HG03558 (cell line): Measurements from ENCODE around the gene PIEZO2.

Experiments
- ATAC-seq: cut with Tn5 transposase; IDR thresholded peaks from one replicate; pipeline ENCODE4 v1.9.1; 2021; ENCODE audit warnings: moderate number of reproducible peaks; ENCODE audit not compliant: unreplicated experiment; ENCODE audit errors: extremely low read depth

The PIEZO2 gene

GRCh38 chr18:11073971-11074370, 75.4 kb downstream of the PIEZO2 start:
- ATAC-seq: no peak

- ATAC-seq: no peak
Observed at GRCh38 chr18:11072632-11073031, 76.7 kb downstream of the PIEZO2 start.

DNA sequence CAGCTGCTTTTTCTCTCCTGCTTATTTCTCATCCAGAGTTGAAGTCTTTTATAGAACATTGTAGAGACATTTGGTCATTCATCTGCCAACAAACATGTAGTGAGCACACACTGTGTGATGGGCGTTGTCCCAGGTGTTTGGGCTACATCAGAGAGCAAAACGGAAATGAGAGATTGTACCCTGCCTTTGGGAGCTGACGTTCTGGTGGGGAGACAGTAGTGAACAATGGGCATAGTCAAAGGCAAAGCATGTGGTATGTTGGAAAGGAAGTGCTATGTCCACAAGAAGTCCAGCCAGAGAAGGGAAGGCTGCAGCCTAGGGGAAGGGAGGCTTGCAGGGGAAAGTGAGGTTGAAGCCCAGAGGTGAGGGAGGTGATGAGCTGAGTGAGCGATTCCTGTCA, 78.1 kb downstream of the PIEZO2 start:
- ATAC-seq: no peak

GRCh38 chr18:11070593-11070992, 78.8 kb downstream of the PIEZO2 start:
- no peak for ATAC-seq

- no peak for ATAC-seq
Observed at GRCh38 chr18:11066038-11066437, 83.3 kb downstream of the PIEZO2 start.

- ATAC-seq: no peak
Observed at GRCh38 chr18:11064727-11065460, 84.5 kb downstream of the PIEZO2 start.

GRCh38 chr18:11064106-11064505, 85.3 kb downstream of the PIEZO2 start:
- ATAC-seq: no peak

DNA sequence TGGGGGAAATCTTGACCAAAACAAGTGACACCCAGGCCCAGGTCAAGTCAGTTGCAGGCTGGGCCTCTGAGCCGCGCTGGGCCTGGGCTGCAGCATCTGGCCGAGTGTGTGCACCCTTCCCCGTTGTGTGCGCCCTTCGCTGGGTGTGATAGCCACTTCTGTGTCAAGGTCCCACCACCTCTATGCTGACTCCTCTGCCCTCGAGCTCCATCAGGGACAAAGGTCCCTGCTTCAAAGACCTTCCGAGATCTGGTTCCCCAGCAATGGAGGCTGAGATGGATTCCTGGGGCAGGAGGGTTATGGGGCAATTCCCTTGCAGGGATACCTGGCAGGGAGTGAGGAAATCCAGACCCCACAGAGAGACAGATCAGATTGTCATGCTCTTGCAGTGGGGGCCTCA, 93.6 kb downstream of the PIEZO2 start:
- ATAC-seq: no peak

- no peak for ATAC-seq
Observed at GRCh38 chr18:11054497-11054896, 94.9 kb downstream of the PIEZO2 start.

DNA sequence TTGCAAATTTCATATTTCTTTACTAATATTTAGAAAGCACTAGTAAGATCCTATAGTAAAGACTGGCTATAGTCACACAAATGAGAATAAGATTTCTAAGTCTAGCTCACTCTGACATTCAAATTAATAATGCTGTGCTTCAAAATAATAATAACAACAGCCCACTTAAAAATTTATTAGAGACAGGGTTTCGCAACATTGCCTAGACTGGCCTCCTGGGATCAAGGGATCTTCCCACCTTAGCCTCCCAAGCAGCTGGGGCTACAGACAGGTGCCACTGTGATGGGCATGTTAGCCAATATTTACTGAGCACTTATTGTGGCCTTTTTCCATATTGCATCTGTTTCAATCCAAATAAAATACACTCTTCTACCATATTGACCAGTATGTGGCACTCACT, 96.1 kb downstream of the PIEZO2 start:
- ATAC-seq: no peak

DNA sequence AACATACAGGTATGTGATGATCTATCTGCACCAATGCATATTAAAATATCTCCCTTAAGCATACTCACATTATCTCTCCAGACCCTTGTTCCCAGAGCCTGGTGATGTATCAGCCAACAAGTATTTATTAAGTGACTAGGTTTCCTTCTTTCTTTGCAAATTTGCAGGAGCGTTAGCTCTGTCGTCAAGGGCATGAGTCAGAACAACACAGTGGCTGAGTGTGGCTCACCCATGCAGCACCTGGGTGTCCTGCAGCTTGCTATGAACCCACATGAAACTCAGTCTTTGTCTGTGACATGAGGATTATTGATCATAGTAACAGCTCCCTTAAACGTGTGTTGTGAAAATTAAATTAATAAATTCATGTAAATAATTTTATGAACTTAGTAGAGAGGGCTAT, 96.6 kb downstream of the PIEZO2 start:
- ATAC-seq: no peak

- ATAC-seq: no peak
Observed at GRCh38 chr18:11051462-11051861, 97.9 kb downstream of the PIEZO2 start.

DNA sequence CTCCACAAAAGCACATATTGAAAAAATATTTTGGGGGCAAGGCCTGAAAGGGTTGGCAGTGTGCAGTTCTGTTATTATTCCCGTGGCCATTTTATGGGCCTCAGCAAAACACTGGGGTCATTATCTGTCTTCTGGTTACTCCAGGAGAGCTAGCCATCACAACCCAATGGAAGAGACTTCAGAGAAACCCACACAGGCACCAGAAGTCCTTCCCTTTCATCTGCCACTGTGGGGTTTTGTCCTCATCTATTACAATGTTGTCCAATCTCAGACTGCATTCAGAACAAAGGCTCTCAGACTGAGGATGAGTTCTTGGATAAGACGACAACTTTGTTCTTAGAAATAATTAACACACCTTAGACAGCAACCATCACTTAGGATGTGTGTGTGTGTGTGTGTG, 98.4 kb downstream of the PIEZO2 start:
- no peak for ATAC-seq

DNA sequence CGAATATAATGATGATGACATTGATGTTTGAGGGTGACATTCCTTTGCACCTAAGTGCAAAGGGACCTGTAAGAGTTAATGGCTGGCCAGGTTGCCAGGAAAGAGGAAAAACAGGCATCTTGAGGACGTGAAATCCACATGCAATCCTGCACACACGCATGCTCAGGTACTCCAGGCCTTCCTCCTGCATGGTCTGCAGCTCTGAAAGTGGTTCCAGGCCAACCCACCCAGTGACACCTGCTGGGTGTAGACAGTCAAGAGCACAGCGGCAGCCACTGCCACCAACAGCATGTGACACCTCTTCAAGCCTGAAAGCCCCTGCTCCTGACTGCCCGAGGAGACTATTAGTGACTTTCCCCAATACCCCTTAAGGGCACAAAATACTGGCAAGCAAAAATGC, 101.6 kb downstream of the PIEZO2 start:
- no peak for ATAC-seq

DNA sequence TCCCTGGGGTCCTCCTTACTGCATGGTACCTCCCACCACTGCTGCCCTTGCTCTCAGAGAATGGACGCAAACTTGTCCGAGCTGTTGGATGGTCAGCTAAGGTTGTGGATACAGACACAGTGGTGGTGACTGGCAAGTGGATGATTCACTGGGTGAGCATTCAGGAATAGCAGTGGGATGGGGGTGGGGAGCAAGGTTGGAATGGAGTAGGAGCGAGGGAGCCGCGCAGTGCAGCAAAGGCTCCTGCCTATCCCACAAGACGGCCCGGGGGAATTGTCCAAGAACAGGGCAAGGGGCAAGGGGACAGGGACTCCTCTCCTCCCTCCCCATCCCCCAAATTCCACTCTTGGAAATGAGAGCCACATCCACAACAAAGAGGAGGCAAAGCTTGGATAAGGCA, 102.2 kb downstream of the PIEZO2 start:
- ATAC-seq: no peak

- ATAC-seq: no peak
Observed at GRCh38 chr18:11046140-11046539, 103.2 kb downstream of the PIEZO2 start.

DNA sequence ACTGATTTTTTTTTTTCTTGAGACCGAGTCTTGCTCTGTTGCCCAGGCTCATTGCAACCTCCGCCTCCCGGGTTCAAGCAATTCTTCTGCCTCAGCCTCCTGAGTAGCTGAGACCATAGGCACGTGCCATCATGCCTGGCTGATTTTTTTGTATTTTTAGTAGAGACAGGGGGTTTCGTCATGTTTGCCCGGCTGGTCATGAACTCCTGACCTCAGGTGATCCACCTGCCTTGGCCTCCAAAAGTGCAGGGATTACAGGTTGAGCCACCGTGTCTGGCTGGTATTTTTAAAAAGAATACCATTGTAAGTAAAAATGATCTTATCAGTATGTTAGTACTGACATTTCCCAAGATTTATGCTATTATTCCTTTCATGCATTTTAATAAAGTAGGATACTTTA, 105.7 kb downstream of the PIEZO2 start:
- no peak for ATAC-seq

DNA sequence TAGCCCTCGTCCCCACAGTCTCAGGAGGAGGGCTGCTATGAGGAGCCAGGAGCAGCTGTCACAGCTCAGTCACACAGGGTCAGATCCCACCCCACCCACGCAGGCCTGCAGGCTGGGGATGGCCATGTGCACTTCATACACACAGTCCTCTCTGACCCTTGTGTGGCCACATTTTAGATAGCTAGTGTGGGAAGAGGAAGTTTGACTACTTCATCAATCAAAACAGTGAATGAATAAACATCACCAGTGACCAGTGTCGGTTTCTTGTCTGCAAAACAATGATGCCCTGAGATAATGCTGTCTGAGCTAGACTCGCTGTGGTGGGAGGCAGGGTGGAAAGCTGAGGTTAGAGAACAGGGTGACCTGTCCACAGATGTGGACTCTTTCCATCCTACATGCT, 107.1 kb downstream of the PIEZO2 start:
- ATAC-seq: no peak

DNA sequence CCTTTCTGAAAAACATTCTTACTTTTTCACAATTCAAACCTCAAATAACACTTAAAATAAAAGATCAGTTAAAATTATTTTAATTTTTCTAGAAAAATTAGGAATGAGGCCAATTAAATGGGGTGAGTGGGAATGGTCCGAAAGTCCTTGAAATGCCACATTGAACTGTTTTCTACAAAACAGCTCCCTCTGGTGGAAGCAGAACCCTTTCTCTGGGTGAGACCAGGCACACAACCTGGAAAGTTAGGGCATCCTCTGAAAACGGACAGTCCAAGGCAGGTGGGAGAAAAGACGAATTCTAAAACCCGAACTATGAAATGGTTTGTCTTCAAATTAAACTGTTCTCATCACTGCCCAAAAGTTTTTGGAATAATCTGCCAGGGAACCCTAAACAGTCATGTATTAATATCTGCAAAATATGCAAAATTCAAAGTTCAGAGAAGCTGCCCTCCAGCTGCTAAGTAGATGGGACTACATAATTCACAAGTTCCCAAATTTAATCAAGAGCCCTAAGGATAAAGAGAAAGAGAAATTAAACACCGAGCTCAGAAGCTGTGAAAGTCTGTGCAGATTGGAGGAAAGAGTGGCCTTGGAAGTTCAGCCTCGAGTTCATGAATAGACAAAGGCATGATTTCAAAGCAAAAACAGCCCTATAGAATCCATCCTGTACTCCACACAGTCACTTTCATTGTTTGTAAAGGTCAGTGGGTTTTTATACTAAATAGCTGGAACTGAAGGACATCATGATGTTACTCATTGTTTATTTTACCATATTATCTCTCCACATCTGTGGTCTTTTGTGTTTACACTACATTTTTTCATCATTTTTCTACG, 108.3 kb downstream of the PIEZO2 start:
- ATAC-seq: no peak

GRCh38 chr18:11040359-11040758, 109.0 kb downstream of the PIEZO2 start:
- ATAC-seq: no peak

DNA sequence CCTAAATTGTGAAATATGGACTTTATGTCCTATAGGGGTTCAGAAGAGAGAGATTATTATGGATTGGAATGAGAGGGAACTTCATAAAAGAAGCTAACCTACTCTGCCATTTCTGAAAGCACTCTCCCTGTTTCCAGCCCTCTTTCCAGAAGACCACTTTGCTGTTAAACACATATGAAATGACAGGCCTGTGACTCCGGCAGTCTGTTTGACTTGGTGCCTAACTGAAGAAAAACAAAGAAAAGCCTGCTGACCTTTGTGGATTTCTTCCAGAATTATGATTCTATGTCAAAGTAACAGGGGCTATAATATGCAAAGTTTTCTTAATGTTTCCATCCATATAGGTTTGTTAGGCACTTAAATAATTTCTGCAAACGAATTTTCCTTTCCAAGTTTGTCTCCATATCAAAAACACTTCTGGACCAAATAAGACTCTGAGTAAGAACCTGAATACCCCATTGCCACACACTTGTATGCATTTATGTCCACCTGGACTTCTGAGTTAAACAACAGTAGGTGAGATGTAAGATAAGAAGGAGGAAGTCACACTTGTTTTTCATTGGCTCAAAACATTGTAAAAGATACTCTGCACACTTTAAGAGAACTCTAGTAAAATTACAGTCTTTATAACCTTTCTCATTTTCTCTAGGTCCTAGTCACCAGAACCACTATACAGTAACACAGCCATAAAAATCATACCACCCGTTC, 111.7 kb downstream of the PIEZO2 start:
- no peak for ATAC-seq
